ENCODE data around the gene ZIC5.

GRCh38 chr13:99995104-99995588 is 23.6 kb upstream of the ZIC5 start:
- TF ChIP-seq CTCF (IDR thresholded peaks at IDR 0.05) (no peak), TCF7L2 (IDR thresholded peaks at IDR 0.05; ENCODE audit: low read depth, low read length) (no peak), REST (IDR thresholded peaks at IDR 0.05; ENCODE audit: insufficient read depth in 1 of 2, low read depth in 2 of 2, low read length in 1 of 2) (no peak)
